Spleen (tissue), 11 donors: ENCODE data around the gene PCNX2. TPM values are rescaled to one million over a fixed set of nuclear protein-coding genes. Genes with fewer than 3 reads are reported as not detected.

Experiments
- DNase-seq: peaks from one replicate; pipeline ENCODE4 v3.0.0-alpha.2; 2020
- H3K27ac ChIP-seq, 8 donors: fragments of 200-600 bp; sonication (generic) in 7 of 8; 1 replicate in 4 of 8; 2 replicates in 4 of 8; pipeline versions ENCODE4 v1.5.0 to v1.8.0; 2016 to 2021; ENCODE audit warnings: inconsistent platforms in 4 of 8, mild to moderate bottlenecking in 4 of 8, moderate library complexity in 1 of 8
- H3K27me3 ChIP-seq, 7 donors: fragments of 200-600 bp; sonication (generic) in 6 of 7; replicated peaks in 1 of 7; 1 replicate in 4 of 7; 2 replicates in 3 of 7; pipeline versions ENCODE4 v1.5.0 to v1.8.0; 2016 to 2021; ENCODE audit warnings: inconsistent platforms in 3 of 7, mild to moderate bottlenecking in 1 of 7
- H3K36me3 ChIP-seq, 6 donors: fragments of 200-600 bp; sonication (generic) in 5 of 6; 1 replicate in 4 of 6; 2 replicates in 2 of 6; pipeline versions ENCODE4 v1.5.0 to v1.8.0; 2016 to 2021; ENCODE audit warnings: inconsistent platforms in 2 of 6
- H3K4me1 ChIP-seq, 6 donors: fragments of 200-600 bp; sonication (generic) in 5 of 6; 1 replicate in 3 of 6; 2 replicates in 3 of 6; pipeline versions ENCODE4 v1.5.0 to v1.8.0; 2016 to 2021; ENCODE audit warnings: inconsistent platforms in 3 of 6
- H3K4me3 ChIP-seq, 8 donors: fragments of 200-600 bp; sonication (generic) in 7 of 8; 1 replicate in 4 of 8; 2 replicates in 4 of 8; pipeline versions ENCODE4 v1.5.0 to v1.8.0; 2016 to 2021; ENCODE audit warnings: inconsistent platforms in 4 of 8, mild to moderate bottlenecking in 4 of 8, moderate library complexity in 2 of 8
- H3K9me3 ChIP-seq, 8 donors: fragments of 200-600 bp; sonication (generic) in 7 of 8; 1 replicate in 4 of 8; 2 replicates in 4 of 8; pipeline versions ENCODE4 v1.5.0 to v1.8.0; 2016 to 2021; ENCODE audit warnings: inconsistent platforms in 4 of 8
- CTCF ChIP-seq, 11 experiments: fragments of 200-600 bp in 7 of 11; fragments of 450-650 bp in 4 of 11; sonication (generic) in 4 of 11; IDR thresholded peaks in 8 of 11; conservative IDR thresholded peaks in 3 of 11; 1 replicate in 7 of 11; 2 replicates in 4 of 11; pipeline versions ENCODE4 v1.4.0 to v1.8.0; 2016 to 2021; ENCODE audit warnings: antibody characterized with exemption in 11 of 11, inconsistent platforms in 4 of 11, mild to moderate bottlenecking in 1 of 11
- POLR2A ChIP-seq, 3 donors: fragments of 450-650 bp; IDR thresholded peaks; one replicate each; pipeline ENCODE4 v1.5.1; 2017; ENCODE audit warnings: antibody characterized with exemption in 3 of 3, mild to moderate bottlenecking in 1 of 3
- POLR2AphosphoS5 ChIP-seq, 3 donors: sonication (generic); formaldehyde crosslinking; IDR thresholded peaks; one replicate each; pipeline ENCODE4 v1.5.1; 2017; ENCODE audit warnings: antibody characterized with exemption in 3 of 3
- WGBS, 5 donors: extraction: QIAGEN DNeasy Blood & Tissue Kit in 3 of 5; methylation state at CpG; one replicate each; pipeline versions ENCODE4 v1.1.5 to v1.1.7; 2013 to 2018; 5-methylcytosine and 5-hydroxymethylcytosine counted together
- intact Hi-C: fragments of 100-400 bp; cut with DNase I; formaldehyde crosslinking; loops from one replicate; pipeline ENCODE4 v1.15.0; 2023; ENCODE audit warnings: low total_unique reads
- polyA plus RNA-seq, 3 donors: library from polyadenylated mRNA; stranded (reverse); fragments of 200-250 nt; gene quantifications; one replicate each; pipeline ENCODE4 v1.2.1, GENCODE V29; 2013
- total RNA-seq, 7 donors: library from RNA; depleted of rRNA in 3 of 7; stranded (reverse); fragments of >200 nt in 3 of 7; fragmentation: NEBNext Ultra II Directional in 4 of 7; extraction: Animal tissue kit (Norgen Biotek cat#: 25700) in 4 of 7; gene quantifications; one replicate each; pipeline versions ENCODE4 v1.1.0 to v1.2.1, GENCODE V29; 2016 to 2021
- donor health status: healthy with polysubstance abuse.
- donor health status: DM: no; HTN: no; CAD: no; lungs with moderate emphysema.
- donor health status: DM: no; HTN: no; CAD: no.
- donor health status: Bipolar disorder and iron deficiency.
- donor health status: healthy.
- donor health status: DM: no; HTN: no; CAD: no.
- donor health status: DM: yes; HTN: yes; CAD: no.

The PCNX2 gene
- total and polyA plus RNA-seq, 10 donors = 4.0 to 26.5 (median 15.4) TPM

DNA sequence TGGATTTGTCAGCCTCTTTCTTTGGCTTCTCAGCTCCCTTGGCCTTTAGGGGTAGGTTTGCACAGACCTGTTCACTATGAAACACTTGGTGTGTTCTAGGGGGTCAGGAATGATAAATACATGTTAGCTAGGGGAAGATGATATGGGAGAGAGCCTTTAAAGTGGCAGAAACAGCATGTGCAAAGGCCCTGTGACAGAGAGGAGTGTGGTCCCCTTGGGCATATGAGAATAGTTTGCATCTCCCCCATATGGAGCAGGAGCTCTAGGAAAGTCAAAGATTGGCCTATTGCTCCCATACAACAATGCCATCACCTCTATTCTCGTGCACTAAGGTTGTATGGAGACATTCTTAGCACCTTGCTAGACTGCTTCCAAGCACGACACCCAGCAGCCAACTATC lies 355.8 kb downstream of the PCNX2 start:
- no peak overlapping the region for H3K4me3 ChIP-seq
- H3K27ac ChIP-seq = no peak overlapping the region
- peaks cover 0 to 4% (median 0%) of the 10 kb centered on the region in 7 donors for H3K27me3 ChIP-seq
- no peaks in the 10 kb centered on the region for H3K36me3 ChIP-seq
- intact Hi-C loops = no loop called here
- DNase-seq = no peak
- WGBS, 5 donors = 87 to 95% (median 89%) methylated on average over 2 of the region's 2 CpGs
- peaks cover 3 to 18% (median 14%) of the 10 kb centered on the region in 6 donors for H3K4me1 ChIP-seq
- TF ChIP-seq POLR2A (IDR thresholded peaks at IDR 0.05) (no peak), POLR2AphosphoS5 (IDR thresholded peaks at IDR 0.05) (no peak), CTCF (IDR thresholded peaks at IDR 0.05 in 8 of 11, conservative IDR thresholded peaks at IDR 0.05 in 3 of 11) (no peak)
- no peaks in the 10 kb centered on the region for H3K9me3 ChIP-seq

DNA sequence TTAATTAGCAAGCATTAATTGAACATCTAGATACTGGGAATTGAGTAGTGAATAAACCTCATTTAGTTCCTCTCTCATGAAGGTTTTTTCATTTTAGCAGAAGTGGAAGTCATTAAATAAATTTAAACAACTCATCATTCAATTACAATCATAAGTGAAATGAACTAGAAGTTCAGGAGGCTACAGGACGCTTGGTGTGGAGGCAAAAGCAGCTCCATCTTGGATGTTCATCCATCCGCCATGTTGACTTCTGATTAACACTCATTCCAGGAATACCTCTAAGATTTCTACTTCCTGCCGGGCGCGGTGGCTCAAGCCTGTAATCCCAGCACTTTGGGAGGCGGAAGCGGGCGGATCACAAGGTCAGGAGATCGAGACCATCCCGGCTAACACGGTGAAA lies 356.6 kb downstream of the PCNX2 start:
- no peak overlapping the region for H3K27ac ChIP-seq
- peaks cover under 1 to 16% (median 6%) of the 10 kb centered on the region in 6 donors for H3K4me1 ChIP-seq
- no peak for DNase-seq
- H3K36me3 ChIP-seq = no peaks in the 10 kb centered on the region
- peaks cover 0 to 4% (median 0%) of the 10 kb centered on the region in 7 donors for H3K27me3 ChIP-seq
- TF ChIP-seq CTCF (IDR thresholded peaks at IDR 0.05 in 8 of 11, conservative IDR thresholded peaks at IDR 0.05 in 3 of 11) = no peak
- TF ChIP-seq POLR2AphosphoS5 (IDR thresholded peaks at IDR 0.05) = no peak
- TF ChIP-seq POLR2A (IDR thresholded peaks at IDR 0.05) = no peak
- no peaks in the 10 kb centered on the region for H3K9me3 ChIP-seq
- intact Hi-C loops = no loop called here
- 94 to 98% (median 97%) methylated on average over 10 to 11 of the region's 11 CpGs for WGBS, 5 donors
- H3K4me3 ChIP-seq = no peak overlapping the region

DNA sequence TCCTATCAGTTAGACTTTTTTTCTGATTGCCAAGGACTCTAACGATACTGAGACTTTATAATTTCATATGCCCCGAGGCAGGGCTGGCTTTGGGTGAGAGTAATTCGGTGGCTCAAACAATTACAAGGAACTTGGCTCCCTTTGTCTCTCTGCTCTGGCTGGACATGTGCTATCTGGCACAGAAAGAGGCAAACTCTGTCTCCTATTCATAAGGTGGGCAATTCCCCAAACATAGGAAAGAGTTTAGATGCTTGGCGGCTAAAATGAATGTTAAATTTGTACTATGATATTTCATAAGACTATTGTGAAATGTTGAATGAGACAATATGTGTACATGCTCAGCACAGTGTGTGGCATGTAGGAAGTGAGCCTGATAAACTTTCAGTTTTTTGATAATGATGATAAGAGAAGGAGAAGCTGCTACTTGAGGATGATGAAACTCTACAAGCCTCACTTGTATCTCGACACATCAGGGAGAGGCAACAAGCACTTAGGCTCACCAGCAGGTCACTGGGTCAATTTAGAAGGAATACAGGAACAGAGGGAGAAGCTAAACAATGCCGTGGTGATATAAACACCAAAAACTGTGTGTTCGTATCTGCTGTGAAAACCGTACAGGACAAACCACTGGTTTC lies 357.7 kb downstream of the PCNX2 start:
- H3K27ac ChIP-seq = no peak overlapping the region
- TF ChIP-seq POLR2AphosphoS5 (IDR thresholded peaks at IDR 0.05) (no peak), CTCF (IDR thresholded peaks at IDR 0.05 in 8 of 11, conservative IDR thresholded peaks at IDR 0.05 in 3 of 11) (no peak)
- WGBS, 5 donors = 55 to 82% (median 60%) methylated on average over 8 of the region's 8 CpGs
- no peaks in the 10 kb centered on the region for H3K36me3 ChIP-seq
- DNase-seq = no peak
- no peak overlapping the region for H3K4me3 ChIP-seq
- intact Hi-C loops = no loop called here
- peaks cover 0 to 8% (median 0%) of the 10 kb centered on the region in 6 donors for H3K4me1 ChIP-seq
- peaks cover 0 to 4% (median 0%) of the 10 kb centered on the region in 7 donors for H3K27me3 ChIP-seq
- no peaks in the 10 kb centered on the region for H3K9me3 ChIP-seq

DNA sequence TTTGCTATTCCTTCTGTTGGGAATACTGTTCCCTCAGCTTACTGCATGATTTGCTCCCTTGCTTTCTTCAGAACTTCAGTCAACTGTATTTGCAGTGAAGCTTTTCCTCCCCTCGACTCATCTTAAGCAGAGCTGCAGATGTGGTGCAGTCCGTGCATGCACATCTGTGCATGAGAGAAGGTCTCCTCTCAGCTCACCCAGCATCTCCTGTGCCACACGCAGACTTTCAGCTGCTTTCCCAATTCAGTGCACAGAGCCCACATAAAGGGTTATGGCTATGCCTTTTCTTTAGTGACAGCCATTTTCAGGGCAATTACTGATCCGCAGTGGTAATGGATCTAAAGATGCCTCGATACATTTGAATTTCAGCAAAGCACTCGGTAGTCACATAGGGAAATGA lies 358.6 kb downstream of the PCNX2 start:
- peaks cover 0 to 8% (median 0%) of the 10 kb centered on the region in 6 donors for H3K4me1 ChIP-seq
- no peak overlapping the region for H3K27ac ChIP-seq
- no peak overlapping the region for H3K4me3 ChIP-seq
- H3K27me3 ChIP-seq = peaks cover 0 to 4% (median 0%) of the 10 kb centered on the region in 7 donors
- TF ChIP-seq POLR2A (IDR thresholded peaks at IDR 0.05) = no peak
- no peak for TF ChIP-seq POLR2AphosphoS5 (IDR thresholded peaks at IDR 0.05)
- TF ChIP-seq CTCF (IDR thresholded peaks at IDR 0.05 in 8 of 11, conservative IDR thresholded peaks at IDR 0.05 in 3 of 11) = no peak
- WGBS, 5 donors = 86 to 95% (median 89%) methylated on average over 6 of the region's 6 CpGs
- no peak for DNase-seq
- H3K9me3 ChIP-seq = no peaks in the 10 kb centered on the region
- H3K36me3 ChIP-seq = no peaks in the 10 kb centered on the region
- intact Hi-C loops = no loop called here

Other genes with a start within 250 kb of the PCNX2 start
- gene MAP3K21, start 32.0 kb upstream of the PCNX2 start, total RNA-seq = 1 to 10 TPM in 5 of 7 donors, under 1 TPM in 2; 0.85 to 4.6 (median 1.5) TPM
- gene MAP3K21, start 32.0 kb upstream of the PCNX2 start, polyA plus RNA-seq = under 1 TPM; 0.38 to 0.67 (median 0.39) TPM